Liver (tissue), 3 donors: ENCODE results near the gene KRT37.

Source experiments
- GABPA ChIP-seq, 2 donors: IDR thresholded peaks in 1 of 2; conservative IDR thresholded peaks in 1 of 2; 2 replicates each; pipeline ENCODE4 v1.6.1; 2016; ENCODE audit warnings: antibody characterized with exemption in 2 of 2, mild to moderate bottlenecking in 1 of 2, moderate library complexity in 1 of 2
- TAF1 ChIP-seq: conservative IDR thresholded peaks from 2 replicates; pipeline ENCODE4 v1.6.1; 2016; ENCODE audit warnings: antibody characterized with exemption, mild to moderate bottlenecking
- TF ChIP-seq, protein P1 (sequence below): fragments of 150-350 bp; IDR thresholded peaks from 2 replicates; pipeline ENCODE4 v1.5.1; 2017; ENCODE audit warnings: improper control_type of control experiment, low read depth, low read length; ENCODE audit not compliant: missing input control
- TF ChIP-seq, protein P2 (sequence below): IDR thresholded peaks from 2 replicates; pipeline ENCODE4 v1.6.1; 2016; ENCODE audit warnings: antibody characterized with exemption
- donor health status: healthy.
- donor health status: healthy.

DNA sequence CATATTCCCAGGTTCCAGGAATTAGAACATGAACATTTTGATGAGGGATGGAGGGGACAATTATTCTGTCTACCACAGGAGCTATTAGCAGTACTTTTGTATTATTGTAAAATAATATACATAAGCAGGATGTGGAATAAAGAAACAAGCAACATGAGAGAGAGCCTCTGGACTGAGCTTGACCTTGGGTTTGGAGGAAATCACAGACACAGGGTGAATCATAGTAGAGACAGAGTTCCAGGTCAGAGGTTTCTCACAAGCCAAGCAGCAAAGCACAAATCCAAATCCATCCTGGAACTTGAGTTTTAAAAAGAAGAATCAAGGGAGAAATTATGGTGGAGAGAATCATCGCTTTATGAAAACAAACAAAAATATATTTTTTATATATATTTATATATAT lies 32.1 kb downstream of the KRT37 start:
- no peak for TF ChIP-seq TAF1
- TF ChIP-seq, protein P1, sequence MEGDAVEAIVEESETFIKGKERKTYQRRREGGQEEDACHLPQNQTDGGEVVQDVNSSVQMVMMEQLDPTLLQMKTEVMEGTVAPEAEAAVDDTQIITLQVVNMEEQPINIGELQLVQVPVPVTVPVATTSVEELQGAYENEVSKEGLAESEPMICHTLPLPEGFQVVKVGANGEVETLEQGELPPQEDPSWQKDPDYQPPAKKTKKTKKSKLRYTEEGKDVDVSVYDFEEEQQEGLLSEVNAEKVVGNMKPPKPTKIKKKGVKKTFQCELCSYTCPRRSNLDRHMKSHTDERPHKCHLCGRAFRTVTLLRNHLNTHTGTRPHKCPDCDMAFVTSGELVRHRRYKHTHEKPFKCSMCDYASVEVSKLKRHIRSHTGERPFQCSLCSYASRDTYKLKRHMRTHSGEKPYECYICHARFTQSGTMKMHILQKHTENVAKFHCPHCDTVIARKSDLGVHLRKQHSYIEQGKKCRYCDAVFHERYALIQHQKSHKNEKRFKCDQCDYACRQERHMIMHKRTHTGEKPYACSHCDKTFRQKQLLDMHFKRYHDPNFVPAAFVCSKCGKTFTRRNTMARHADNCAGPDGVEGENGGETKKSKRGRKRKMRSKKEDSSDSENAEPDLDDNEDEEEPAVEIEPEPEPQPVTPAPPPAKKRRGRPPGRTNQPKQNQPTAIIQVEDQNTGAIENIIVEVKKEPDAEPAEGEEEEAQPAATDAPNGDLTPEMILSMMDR, result no peak
- TF ChIP-seq, protein P2, sequence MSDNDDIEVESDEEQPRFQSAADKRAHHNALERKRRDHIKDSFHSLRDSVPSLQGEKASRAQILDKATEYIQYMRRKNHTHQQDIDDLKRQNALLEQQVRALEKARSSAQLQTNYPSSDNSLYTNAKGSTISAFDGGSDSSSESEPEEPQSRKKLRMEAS, result no peak
- no peak for TF ChIP-seq GABPA (IDR thresholded peaks at IDR 0.05 in 1 of 2, conservative IDR thresholded peaks at IDR 0.05 in 1 of 2)
